RWPE1 (cell line): ENCODE results near the gene MTRF1.

Experiments used
- CTCF ChIA-PET: fragments of 350-600 bp; sonication (Branson Sonifier 250); formaldehyde crosslinking; extraction: SDS; loops from one replicate; lab custom pipeline; 2021; lab: Yijun Ruan, JAX
- POLR2A ChIA-PET: fragments of 400-600 bp; formaldehyde crosslinking; extraction: SDS; loops from one replicate; lab custom pipeline; 2020; ENCODE audit warnings: antibody characterized with exemption; ENCODE audit not compliant: low non-redundant PET; lab: Yijun Ruan, JAX
- DNase-seq: peaks from one replicate; pipeline ENCODE4 v3.0.0; 2012; ENCODE audit warnings: low spot score
- H3K27ac ChIP-seq: fragments of 450-650 bp; 2 replicates; pipeline ENCODE4 v1.5.1; 2017
- CTCF ChIP-seq: fragments of 450-650 bp; conservative IDR thresholded peaks from 2 replicates; pipeline ENCODE4 v1.5.1; 2017; ENCODE audit warnings: low read depth, mild to moderate bottlenecking

Gene MTRF1

GRCh38 chr13:41307884-41308640 is 44.7 kb upstream of the MTRF1 start:
- CTCF ChIA-PET: interaction anchor here (0.7 kb wide), 1 partner anchor 339 kb away, joined by 3 read pairs; no protein-coding TSS in a partner anchor
- POLR2A ChIA-PET: no interaction called here
- no peak for TF ChIP-seq CTCF
- H3K27ac ChIP-seq: no peak overlapping the region
- no peak for DNase-seq

GRCh38 chr13:41306271-41307145 is 43.1 kb upstream of the MTRF1 start:
- no peak overlapping the region for H3K27ac ChIP-seq
- no peak for DNase-seq
- TF ChIP-seq CTCF: no peak
- CTCF ChIA-PET: no interaction called here
- POLR2A ChIA-PET: no interaction called here

GRCh38 chr13:41304551-41304950 is 41.2 kb upstream of the MTRF1 start:
- CTCF ChIA-PET: interaction anchor here (0.5 kb wide), 1 partner anchor 29 kb away, joined by 3 read pairs; no protein-coding TSS in a partner anchor
- no peak overlapping the region for H3K27ac ChIP-seq
- no peak for DNase-seq
- TF ChIP-seq CTCF: no peak
- POLR2A ChIA-PET: no interaction called here

GRCh38 chr13:41302743-41303142 is 39.4 kb upstream of the MTRF1 start:
- ChIA-PET POLR2A (no interaction called here), CTCF (interaction anchor here (0.5 kb wide), 1 partner anchor 1136 kb away, joined by 3 read pairs; no protein-coding TSS in a partner anchor)
- H3K27ac ChIP-seq: no peak overlapping the region
- TF ChIP-seq CTCF: no peak
- DNase-seq: no peak

GRCh38 chr13:41299316-41300094 is 36.1 kb upstream of the MTRF1 start:
- CTCF ChIA-PET: no interaction called here
- TF ChIP-seq CTCF: no peak
- DNase-seq: no peak
- H3K27ac ChIP-seq: no peak overlapping the region
- POLR2A ChIA-PET: no interaction called here
